Body of pancreas (tissue), 4 donors: ENCODE results near the gene ZBED5.
"Not testable (repeated sequence)": the region's sequence is repeated elsewhere in the genome, so short reads cannot be mapped to it uniquely, and the experiment has no call there.

Source experiments
- POLR2A ChIP-seq, 3 donors: fragments of 450-650 bp; IDR thresholded peaks; one replicate each; pipeline ENCODE4 v1.6.1; 2016; ENCODE audit warnings: antibody characterized with exemption in 3 of 3, mild to moderate bottlenecking in 2 of 3
- TF ChIP-seq, protein P1 (sequence below), 7 experiments: fragments of 450-650 bp in 4 of 7; fragments of 200-600 bp in 3 of 7; sonication (generic) in 3 of 7; IDR thresholded peaks; one replicate each; pipeline ENCODE4 v1.5.1; 2016 to 2019; ENCODE audit warnings: antibody characterized with exemption in 7 of 7

DNA sequence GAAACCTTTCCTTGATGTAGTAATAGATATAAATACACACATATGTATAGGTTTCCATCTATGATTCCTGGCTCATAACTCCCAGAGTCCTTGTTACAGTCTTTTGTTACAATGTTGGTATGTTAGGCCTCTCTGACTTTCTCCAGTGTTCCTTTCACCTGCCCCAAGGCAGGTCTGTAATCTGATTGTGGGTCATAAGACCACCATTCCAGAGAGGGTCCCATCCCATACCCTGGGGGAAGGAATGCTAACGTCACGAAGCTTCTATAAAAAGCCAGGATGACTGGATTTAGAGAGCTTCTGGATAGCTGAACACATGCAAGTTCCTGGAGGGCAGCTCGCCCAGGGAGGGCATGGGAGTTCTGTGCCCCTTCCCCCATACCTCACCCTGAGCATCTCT, 35.4 kb downstream of the ZBED5 start:
- TF ChIP-seq, protein P1, sequence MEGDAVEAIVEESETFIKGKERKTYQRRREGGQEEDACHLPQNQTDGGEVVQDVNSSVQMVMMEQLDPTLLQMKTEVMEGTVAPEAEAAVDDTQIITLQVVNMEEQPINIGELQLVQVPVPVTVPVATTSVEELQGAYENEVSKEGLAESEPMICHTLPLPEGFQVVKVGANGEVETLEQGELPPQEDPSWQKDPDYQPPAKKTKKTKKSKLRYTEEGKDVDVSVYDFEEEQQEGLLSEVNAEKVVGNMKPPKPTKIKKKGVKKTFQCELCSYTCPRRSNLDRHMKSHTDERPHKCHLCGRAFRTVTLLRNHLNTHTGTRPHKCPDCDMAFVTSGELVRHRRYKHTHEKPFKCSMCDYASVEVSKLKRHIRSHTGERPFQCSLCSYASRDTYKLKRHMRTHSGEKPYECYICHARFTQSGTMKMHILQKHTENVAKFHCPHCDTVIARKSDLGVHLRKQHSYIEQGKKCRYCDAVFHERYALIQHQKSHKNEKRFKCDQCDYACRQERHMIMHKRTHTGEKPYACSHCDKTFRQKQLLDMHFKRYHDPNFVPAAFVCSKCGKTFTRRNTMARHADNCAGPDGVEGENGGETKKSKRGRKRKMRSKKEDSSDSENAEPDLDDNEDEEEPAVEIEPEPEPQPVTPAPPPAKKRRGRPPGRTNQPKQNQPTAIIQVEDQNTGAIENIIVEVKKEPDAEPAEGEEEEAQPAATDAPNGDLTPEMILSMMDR (IDR thresholded peaks at IDR 0.05): not testable (repeated sequence)
- TF ChIP-seq POLR2A (IDR thresholded peaks at IDR 0.05): not testable (repeated sequence)
